Body of pancreas (tissue), 4 donors: ENCODE data around the gene CACNA1G.

ENCODE experiments used
- CTCF ChIP-seq, 7 experiments: fragments of 450-650 bp in 4 of 7; fragments of 200-600 bp in 3 of 7; sonication (generic) in 3 of 7; IDR thresholded peaks; one replicate each; pipeline ENCODE4 v1.5.1; 2016 to 2019; ENCODE audit warnings: antibody characterized with exemption in 7 of 7
- POLR2A ChIP-seq, 3 donors: fragments of 450-650 bp; IDR thresholded peaks; one replicate each; pipeline ENCODE4 v1.6.1; 2016; ENCODE audit warnings: antibody characterized with exemption in 3 of 3, mild to moderate bottlenecking in 2 of 3

GRCh38 chr17:50562242-50563091 lies 2.0 kb downstream of the CACNA1G start:
- TF ChIP-seq CTCF (IDR thresholded peaks at IDR 0.05) (no peak), POLR2A (IDR thresholded peaks at IDR 0.05) (no peak)
